Panc1 (cell line): Measurements from ENCODE around the gene RASA4B. TPM values are rescaled to one million over a fixed set of nuclear protein-coding genes. Genes with fewer than 3 reads are reported as not detected.

Experiments
- ATAC-seq: fragments of 200-7000 bp; cut with Tn5 transposase; 2 replicates; pipeline ENCODE4 v1.9.1; 2020; ENCODE audit warnings: mild to moderate bottlenecking, moderate library complexity
- BruUV-seq: library from RNA; stranded (reverse); fragments of 400-500 nt; replicated peaks from 2 replicates; lab custom pipeline; 2021; lab: Mats Ljungman, UMichigan
- CTCF ChIA-PET: fragments of 300-600 bp; sonication (Branson Sonifier 250); formaldehyde crosslinking; loops from one replicate; lab custom pipeline; 2022; ENCODE audit warnings: antibody characterized with exemption; lab: Charles Lee
- POLR2A ChIA-PET: fragments of 300-600 bp; sonication (Branson Sonifier 250); formaldehyde crosslinking; loops from one replicate; lab custom pipeline; 2022; ENCODE audit warnings: antibody characterized with exemption; lab: Charles Lee
- DNase-seq: peaks from one replicate; pipeline ENCODE4 v3.0.0-alpha.2; 2010; ENCODE audit warnings: low read depth, low spot score
- H3K27ac ChIP-seq: 2 replicates; pipeline ENCODE4 v1.5.1; 2011; ENCODE audit warnings: mild to moderate bottlenecking, low read length, inconsistent platforms
- H3K27me3 ChIP-seq: fragments of 200-500 bp; sonication (Bioruptor generic); 2 replicates; pipeline ENCODE4 v1.6.0; 2014; ENCODE audit warnings: low read length, inconsistent platforms; ENCODE audit not compliant: control insufficient read depth, insufficient read depth
- H3K36me3 ChIP-seq: fragments of 200-500 bp; sonication (Bioruptor generic); 2 replicates; pipeline ENCODE4 v1.5.1; 2014; ENCODE audit warnings: inconsistent platforms, mild to moderate bottlenecking, low read length, moderate library complexity; ENCODE audit not compliant: control insufficient read depth, insufficient read depth
- H3K4me1 ChIP-seq: 2 replicates; pipeline ENCODE4 v1.5.1; 2011; ENCODE audit warnings: inconsistent platforms, mild to moderate bottlenecking, low read length, moderate library complexity; ENCODE audit not compliant: control insufficient read depth, insufficient read depth
- H3K4me3 ChIP-seq, 2 experiments: 2 replicates each; pipeline ENCODE4 v1.5.1; 2011 to 2012; ENCODE audit warnings: low read depth in 2 of 2, low read length in 2 of 2, mild to moderate bottlenecking in 2 of 2, inconsistent platforms in 1 of 2, moderate library complexity in 1 of 2
- H3K9me3 ChIP-seq: fragments of 200-500 bp; sonication (Bioruptor generic); 2 replicates; pipeline ENCODE4 v1.5.1; 2014; ENCODE audit warnings: low read depth, mild to moderate bottlenecking, inconsistent platforms, low read length, moderate library complexity; ENCODE audit not compliant: control insufficient read depth, insufficient read depth
- CTCF ChIP-seq: fragments of 450-650 bp; IDR thresholded peaks from 2 replicates; pipeline ENCODE4 v1.5.1; 2017; ENCODE audit warnings: mild to moderate bottlenecking
- POLR2AphosphoS5 ChIP-seq: IDR thresholded peaks from 2 replicates; pipeline ENCODE4 v1.6.1; 2012; ENCODE audit warnings: mild to moderate bottlenecking, low read depth, low read length, moderate library complexity
- REST ChIP-seq, 2 experiments: IDR thresholded peaks; 2 replicates each; pipeline ENCODE4 v1.6.1; 2011 to 2012; ENCODE audit warnings: low read depth in 2 of 2, control low read depth in 1 of 2, low read length in 1 of 2, mild to moderate bottlenecking in 1 of 2, moderate library complexity in 1 of 2; ENCODE audit not compliant: insufficient read depth in 1 of 2
- SIN3A ChIP-seq: IDR thresholded peaks from 2 replicates; pipeline ENCODE4 v1.6.1; 2012; ENCODE audit warnings: low read depth, mild to moderate bottlenecking, low read length, moderate library complexity, borderline replicate concordance; ENCODE audit not compliant: insufficient read depth
- TCF7L2 ChIP-seq: IDR thresholded peaks from 2 replicates; pipeline ENCODE4 v1.6.1; 2011; ENCODE audit warnings: mild to moderate bottlenecking, low read depth, low read length, inconsistent platforms
- in situ Hi-C: cut with HindIII; loops from 2 replicates; pipeline ENCODE4 v1.10.0; 2016; ENCODE audit warnings: low sequenced_read_pairs, low pct_unique_long_range_greater_than_20kb
- intact Hi-C: fragments of 100-400 bp; cut with micrococcal nuclease; formaldehyde crosslinking; loops from one replicate; pipeline ENCODE4 v1.10.0; 2022; ENCODE audit not compliant: unreplicated experiment
- total RNA-seq: library from RNA; stranded (reverse); gene quantifications from one replicate; pipeline ENCODE4 v1.2.1, GENCODE V29; 2021; ENCODE audit not compliant: unreplicated experiment

Gene RASA4B
- total RNA-seq, 1 experiment from 2014 or later = 1.2 TPM

GRCh38 chr7:102473271-102473991, 44.1 kb downstream of the RASA4B start:
- CTCF ChIA-PET = no interaction called here
- no peaks in the 10 kb centered on the region for H3K36me3 ChIP-seq

More at GRCh38 chr7:102473271-102473991, 44.1 kb downstream of the RASA4B start:
- no TSS peak for BruUV-seq
- H3K9me3 ChIP-seq = no peaks in the 10 kb centered on the region
- DNase-seq (no peak), ATAC-seq (no peak)
- TF ChIP-seq REST (IDR thresholded peaks at IDR 0.05; ENCODE audit: insufficient read depth in 1 of 2, low read depth in 2 of 2, low read length in 1 of 2) (no peak), POLR2AphosphoS5 (no peak), SIN3A (no peak), TCF7L2 (no peak), CTCF (no peak)
- POLR2A ChIA-PET = no interaction called here
- H3K27me3 ChIP-seq = no peaks in the 10 kb centered on the region
- no peak overlapping the region for H3K4me3 ChIP-seq
- in situ Hi-C loops (no loop called here), intact Hi-C loops (no loop called here)
- no peak overlapping the region for H3K27ac ChIP-seq
- H3K4me1 ChIP-seq = no peaks in the 10 kb centered on the region
